NCI-H1694 treated with DMSO at 0.1 percent for 48 hours (cell line): Measurements from ENCODE around the gene SLC27A6.
A peak's percentile ranks its signal among the peaks of the same experiment; 100 is the strongest.

ENCODE experiments used
- DNase-seq: peaks from one replicate; lab custom pipeline; 2025; lab: John Stamatoyannopoulos, UW

The SLC27A6 gene

GRCh38 chr5:129063483-129064113, 98.3 kb downstream of the SLC27A6 start:
- DNase-seq, result peak; percentile 42

GRCh38 chr5:129065721-129066120, 100.4 kb downstream of the SLC27A6 start:
- DNase-seq, result no peak

GRCh38 chr5:129067745-129068144, 102.5 kb downstream of the SLC27A6 start:
- DNase-seq, result no peak

GRCh38 chr5:129069292-129069691, 104.0 kb downstream of the SLC27A6 start:
- no peak for DNase-seq

- DNase-seq, result no peak
Observed at GRCh38 chr5:129073111-129073510, 107.8 kb downstream of the SLC27A6 start.

GRCh38 chr5:129074903-129075302, 109.6 kb downstream of the SLC27A6 start:
- peak; percentile 69 for DNase-seq

GRCh38 chr5:129077433-129078075, 112.3 kb downstream of the SLC27A6 start:
- no peak for DNase-seq

GRCh38 chr5:129078247-129078646, 113.0 kb downstream of the SLC27A6 start:
- DNase-seq, result no peak

- no peak for DNase-seq
Observed at GRCh38 chr5:129078660-129079059, 113.4 kb downstream of the SLC27A6 start.

GRCh38 chr5:129079496-129079895, 114.2 kb downstream of the SLC27A6 start:
- no peak for DNase-seq

- DNase-seq, result no peak
Observed at GRCh38 chr5:129080766-129081165, 115.5 kb downstream of the SLC27A6 start.

GRCh38 chr5:129082225-129083136, 117.2 kb downstream of the SLC27A6 start:
- DNase-seq, result no peak
